ENCODE data around the gene LPA.
"Not testable (repeated sequence)": the region's sequence is repeated elsewhere in the genome, so short reads cannot be mapped to it uniquely, and the experiment has no call there.

LPA gene

DNA sequence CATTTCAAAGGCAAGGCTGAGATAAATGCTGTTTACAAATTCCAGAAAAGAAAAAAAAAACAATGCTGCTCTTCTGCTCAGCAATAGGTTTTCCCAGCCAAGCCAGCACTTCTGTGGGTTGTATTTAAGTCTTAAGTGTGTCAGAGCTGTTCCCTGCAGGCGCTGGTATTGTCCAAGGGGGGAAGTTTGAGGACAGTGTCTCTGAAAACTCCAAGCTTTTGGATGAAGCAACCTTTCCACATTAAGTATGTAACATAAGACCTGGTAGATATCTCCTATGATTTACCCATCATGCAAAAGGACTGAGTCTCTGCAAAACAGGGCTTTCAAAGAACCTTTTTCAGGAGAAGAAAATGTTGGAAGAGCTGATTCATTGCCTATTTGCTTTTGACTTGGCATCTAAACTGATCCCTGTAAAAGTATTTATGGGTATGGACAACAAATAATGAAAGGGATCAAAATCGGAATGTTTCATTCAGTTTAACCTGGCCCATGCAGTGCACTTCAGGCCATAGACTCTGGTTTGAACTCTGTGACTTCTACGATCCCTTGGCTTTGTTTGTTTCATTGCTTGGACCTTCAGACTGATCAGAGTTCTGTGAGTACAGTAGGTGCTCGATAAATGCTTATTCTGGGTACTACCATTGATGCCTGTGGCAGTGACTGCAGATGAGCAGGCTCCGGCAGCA lies 21.8 kb upstream of the LPA start:
- FAIRE-seq (no peak), DNase-seq (ENCODE audit: insufficient read length) (no peak)
- TF ChIP-seq TAF1 (IDR thresholded peaks at IDR 0.05; ENCODE audit: borderline replicate concordance, low read depth, low read length) (no peak), POLR2A (IDR thresholded peaks at IDR 0.05; ENCODE audit: low read depth, low read length) (no peak), POLR2AphosphoS5 (IDR thresholded peaks at IDR 0.05; ENCODE audit: low read depth, low read length) (no peak)

DNA sequence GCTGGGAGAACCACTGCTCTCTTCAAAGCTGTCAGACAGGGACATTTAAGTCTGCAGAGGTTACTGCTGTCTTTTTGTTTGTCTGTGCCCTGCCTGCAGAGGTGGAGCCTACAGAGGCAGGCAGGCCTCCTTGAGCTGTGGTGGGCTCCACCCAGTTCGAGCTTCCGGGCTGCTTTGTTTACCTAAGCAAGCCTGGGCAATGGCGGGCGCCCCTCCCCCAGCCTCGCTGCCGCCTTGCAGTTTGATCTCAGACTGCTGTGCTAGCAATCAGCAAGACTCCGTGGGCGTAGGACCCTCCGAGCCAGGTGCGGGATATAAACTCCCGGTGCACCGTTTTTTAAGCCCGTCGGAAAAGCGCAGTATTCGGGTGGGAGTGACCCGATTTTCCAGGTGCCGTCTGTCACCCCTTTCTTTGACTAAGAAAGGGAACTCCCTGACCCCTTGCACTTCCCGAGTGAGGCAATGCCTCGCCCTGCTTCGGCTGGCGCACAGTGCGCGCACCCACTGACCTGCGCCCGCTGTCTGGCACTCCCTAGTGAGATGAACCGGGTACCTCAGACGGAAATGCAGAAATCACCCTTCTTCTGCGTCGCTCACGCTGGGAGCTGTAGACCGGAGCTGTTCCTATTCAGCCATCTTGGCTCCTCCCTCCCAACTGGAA lies 21.2 kb upstream of the LPA start:
- FAIRE-seq; DNase-seq (ENCODE audit: insufficient read length): not testable (repeated sequence)

DNA sequence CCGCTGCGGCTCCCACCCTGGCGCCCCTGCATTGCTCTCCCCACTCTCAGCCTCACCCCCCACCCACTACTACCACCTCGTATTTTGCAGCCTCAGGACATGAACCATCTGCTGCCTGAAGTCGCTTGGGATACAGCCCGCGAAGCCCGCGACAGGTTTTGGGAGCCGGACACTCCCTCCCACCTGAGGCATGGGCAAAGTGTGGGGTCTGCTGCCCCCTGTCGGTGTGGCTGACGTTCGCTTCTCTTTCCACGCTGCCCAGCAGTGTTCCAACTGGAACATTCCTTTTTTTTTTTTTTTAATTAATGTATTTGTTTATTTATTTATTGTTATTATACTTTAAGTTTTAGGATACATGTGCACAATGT lies 15.3 kb upstream of the LPA start:
- no peak for FAIRE-seq
- no peak for DNase-seq (ENCODE audit: insufficient read length)

DNA sequence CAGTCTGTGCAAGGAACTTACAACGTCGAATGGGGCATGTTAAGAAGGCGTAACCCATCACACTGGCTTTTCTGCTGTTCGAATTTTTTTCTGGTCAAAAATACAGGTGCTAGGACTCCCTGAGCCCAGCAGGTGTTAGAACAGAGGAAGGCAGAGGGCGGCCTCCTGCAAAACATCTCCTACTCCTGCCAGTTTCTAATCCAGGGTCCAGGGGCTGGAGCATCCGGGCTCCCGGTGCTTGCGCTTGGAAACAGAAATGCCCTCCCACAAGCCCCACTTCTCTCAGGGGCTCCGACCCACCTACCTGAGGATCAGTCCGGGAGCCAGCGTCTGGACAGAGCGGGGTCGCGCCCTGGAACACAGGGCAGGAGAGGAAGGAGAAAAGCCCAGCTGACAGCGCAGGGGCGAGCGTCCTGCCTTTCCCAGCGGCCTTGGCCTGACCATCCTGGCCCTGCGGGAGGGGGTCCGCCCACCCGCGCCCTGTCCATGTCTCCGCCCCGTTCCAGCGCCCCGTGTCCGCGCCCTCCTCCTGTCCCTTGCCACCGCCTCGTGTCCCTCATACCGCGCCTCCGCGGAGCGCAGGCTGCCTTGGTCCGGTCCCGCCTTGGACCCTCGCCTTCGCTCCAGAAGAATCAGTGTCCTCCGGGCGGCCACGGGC lies 14.8 kb upstream of the LPA start:
- TF ChIP-seq POLR2AphosphoS5 (IDR thresholded peaks at IDR 0.05; ENCODE audit: low read depth, low read length) = no peak
- TF ChIP-seq TAF1 (IDR thresholded peaks at IDR 0.05; ENCODE audit: borderline replicate concordance, low read depth, low read length) = no peak
- no peak for TF ChIP-seq POLR2A (IDR thresholded peaks at IDR 0.05; ENCODE audit: low read depth, low read length)
- FAIRE-seq = no peak
- DNase-seq (ENCODE audit: insufficient read length) = no peak

More for the DNA sequence above, 15.3 kb upstream of the LPA start:
- TF ChIP-seq POLR2AphosphoS5 (IDR thresholded peaks at IDR 0.05; ENCODE audit: low read depth, low read length) = no peak
- TF ChIP-seq TAF1 (IDR thresholded peaks at IDR 0.05; ENCODE audit: borderline replicate concordance, low read depth, low read length) = no peak
- TF ChIP-seq POLR2A (IDR thresholded peaks at IDR 0.05; ENCODE audit: low read depth, low read length) = no peak

DNA sequence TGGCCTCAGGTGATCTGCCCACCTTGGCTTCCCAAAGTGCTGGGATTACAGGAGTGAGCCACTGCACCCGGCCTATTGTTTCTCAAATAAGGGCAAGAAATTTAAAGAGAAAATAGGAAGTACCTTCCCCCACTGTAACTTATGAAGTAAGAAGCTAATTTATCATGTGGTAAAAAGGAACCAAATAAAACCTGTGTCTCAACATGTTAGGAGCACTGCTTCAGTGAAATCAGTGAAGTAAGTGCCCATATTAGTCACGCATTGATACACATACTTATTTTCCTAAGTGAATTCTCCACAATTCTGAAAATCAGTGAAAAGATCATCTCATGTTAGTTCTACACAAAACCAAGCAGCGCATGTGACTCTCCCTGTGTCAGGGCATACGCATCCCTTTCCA lies 14.2 kb upstream of the LPA start:
- DNase-seq (ENCODE audit: insufficient read length) (no peak), FAIRE-seq (no peak)
- TF ChIP-seq POLR2AphosphoS5 (IDR thresholded peaks at IDR 0.05; ENCODE audit: low read depth, low read length) = no peak
- TF ChIP-seq POLR2A (IDR thresholded peaks at IDR 0.05; ENCODE audit: low read depth, low read length) = no peak
- TF ChIP-seq TAF1 (IDR thresholded peaks at IDR 0.05; ENCODE audit: borderline replicate concordance, low read depth, low read length) = no peak

DNA sequence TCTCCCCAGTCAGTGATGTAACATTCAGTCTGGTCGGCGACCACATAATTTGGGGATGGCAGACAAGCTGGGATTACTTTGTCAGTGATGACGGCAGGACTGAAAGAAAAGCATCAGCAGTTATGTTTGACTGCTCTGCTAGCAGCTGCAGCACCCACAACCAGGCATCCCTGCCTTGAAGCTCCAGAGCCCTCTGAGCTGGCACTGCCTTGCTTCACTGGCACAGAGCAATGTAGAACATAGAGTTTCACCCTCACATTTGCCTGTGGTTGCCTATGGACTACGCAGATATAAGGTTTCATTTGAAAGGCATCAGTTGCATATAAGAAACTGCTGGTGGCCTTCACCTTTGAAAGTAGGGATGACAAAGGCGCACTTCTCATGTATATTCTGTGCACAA lies 12.3 kb upstream of the LPA start:
- not testable (repeated sequence) for DNase-seq (ENCODE audit: insufficient read length); FAIRE-seq

DNA sequence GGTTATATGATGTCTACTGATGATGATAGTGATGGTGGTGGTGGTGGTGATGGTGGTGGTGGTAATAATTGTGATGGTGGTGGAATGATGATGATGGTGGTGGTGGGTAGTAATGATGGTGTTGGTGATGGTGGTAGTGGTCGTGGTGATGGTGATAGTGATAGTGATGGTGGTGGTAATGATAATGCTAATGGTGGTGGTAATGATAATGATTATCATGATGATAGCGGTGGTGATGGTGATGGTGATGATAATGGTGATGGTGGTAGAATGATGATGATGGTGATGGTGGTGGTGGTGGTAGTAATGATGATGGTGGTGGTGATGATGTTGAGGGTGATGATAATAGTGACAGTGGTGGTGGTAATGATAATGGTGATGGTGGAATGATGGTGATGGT lies 4.5 kb upstream of the LPA start:
- DNase-seq (ENCODE audit: insufficient read length) (no peak), FAIRE-seq (no peak)
- TF ChIP-seq TAF1 (IDR thresholded peaks at IDR 0.05; ENCODE audit: borderline replicate concordance, low read depth, low read length) = no peak
- no peak for TF ChIP-seq POLR2A (IDR thresholded peaks at IDR 0.05; ENCODE audit: low read depth, low read length)

DNA sequence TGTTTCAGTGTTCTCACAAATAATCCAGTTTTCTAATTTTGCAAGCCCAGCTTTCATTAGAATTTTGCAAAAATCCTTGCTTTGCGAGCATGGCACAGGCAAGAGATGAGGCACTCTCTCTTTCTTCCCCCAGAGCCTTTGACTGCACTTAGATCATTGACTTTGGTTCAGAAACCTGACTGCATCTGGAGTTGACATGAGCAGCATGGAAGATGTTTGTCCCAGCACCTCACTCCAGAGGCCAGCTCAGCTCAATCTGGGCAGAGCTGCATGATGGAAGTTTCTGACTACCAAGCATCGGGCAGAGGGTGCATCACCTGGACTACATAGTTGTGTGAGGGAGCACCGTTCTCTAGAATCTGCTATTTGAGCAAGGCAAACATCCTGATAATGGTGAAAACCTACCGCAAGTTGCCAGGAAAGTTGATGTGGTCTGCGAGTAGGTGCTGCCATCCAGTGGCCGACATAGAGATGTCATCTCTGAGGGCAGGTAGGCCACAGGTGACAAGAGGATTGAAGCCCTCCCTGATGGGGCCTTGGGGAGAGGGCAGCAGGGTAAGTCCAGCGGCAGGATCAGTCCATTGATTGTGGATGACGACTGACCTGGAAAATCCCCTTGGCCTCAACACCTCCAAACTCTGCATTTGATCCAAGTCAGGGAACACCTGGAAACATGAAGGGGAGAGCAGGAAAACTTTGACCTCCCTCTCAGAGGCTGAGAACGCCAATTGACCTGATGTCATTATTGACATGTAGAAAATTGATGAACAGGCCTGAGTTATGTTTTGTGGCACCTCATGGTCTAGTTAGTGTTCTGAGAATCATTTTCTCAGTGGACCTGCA lies 3.8 kb upstream of the LPA start:
- peak; percentile 78 for FAIRE-seq
- DNase-seq (ENCODE audit: insufficient read length) = no peak
- TF ChIP-seq POLR2A (IDR thresholded peaks at IDR 0.05; ENCODE audit: low read depth, low read length) = no peak
- no peak for TF ChIP-seq TAF1 (IDR thresholded peaks at IDR 0.05; ENCODE audit: borderline replicate concordance, low read depth, low read length)
- no peak for TF ChIP-seq POLR2AphosphoS5 (IDR thresholded peaks at IDR 0.05; ENCODE audit: low read depth, low read length)

DNA sequence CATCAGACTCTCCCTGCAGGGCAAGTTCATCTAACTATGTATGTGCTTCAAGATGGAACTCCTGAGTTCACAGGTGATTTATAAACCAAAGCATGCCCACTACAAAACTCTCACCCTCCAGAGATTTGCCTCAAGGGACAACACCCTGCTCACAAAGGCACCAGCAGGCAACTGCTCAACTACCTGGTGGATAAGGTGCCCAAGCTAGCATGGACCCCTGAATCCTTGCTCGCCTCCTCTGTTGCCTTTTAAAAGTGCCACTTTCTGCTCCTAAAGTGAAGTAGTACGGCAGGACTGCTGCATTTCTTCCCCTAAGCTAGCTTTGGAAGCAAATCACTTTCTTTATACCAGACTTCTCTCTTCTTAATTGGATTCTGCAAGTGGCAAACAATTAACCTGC lies 1.2 kb downstream of the LPA start:
- TF ChIP-seq TAF1 (IDR thresholded peaks at IDR 0.05; ENCODE audit: borderline replicate concordance, low read depth, low read length) (no peak), POLR2A (IDR thresholded peaks at IDR 0.05; ENCODE audit: low read depth, low read length) (no peak), POLR2AphosphoS5 (IDR thresholded peaks at IDR 0.05; ENCODE audit: low read depth, low read length) (no peak)
- FAIRE-seq (no peak), DNase-seq (ENCODE audit: insufficient read length) (no peak)

DNA sequence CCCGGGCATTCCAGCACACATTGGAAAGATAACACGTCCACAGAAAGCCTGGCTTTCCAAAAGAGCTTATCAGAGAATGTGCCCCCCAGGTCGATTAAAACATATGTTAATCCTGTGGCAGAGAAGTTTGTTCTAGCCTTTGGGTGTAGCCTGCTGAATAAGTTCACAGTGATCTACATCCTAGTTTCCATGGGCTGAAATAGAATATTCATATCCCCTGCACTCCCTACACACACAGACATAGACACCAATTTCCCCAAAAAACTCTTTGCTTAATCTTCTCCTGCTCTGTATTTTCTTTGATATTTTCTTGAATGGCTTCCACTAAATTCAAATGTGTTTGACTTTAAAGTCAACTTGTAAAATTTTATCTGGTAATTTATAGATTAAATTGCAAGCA lies 1.6 kb downstream of the LPA start:
- DNase-seq (ENCODE audit: insufficient read length) (no peak), FAIRE-seq (no peak)
- no peak for TF ChIP-seq TAF1 (IDR thresholded peaks at IDR 0.05; ENCODE audit: borderline replicate concordance, low read depth, low read length)

DNA sequence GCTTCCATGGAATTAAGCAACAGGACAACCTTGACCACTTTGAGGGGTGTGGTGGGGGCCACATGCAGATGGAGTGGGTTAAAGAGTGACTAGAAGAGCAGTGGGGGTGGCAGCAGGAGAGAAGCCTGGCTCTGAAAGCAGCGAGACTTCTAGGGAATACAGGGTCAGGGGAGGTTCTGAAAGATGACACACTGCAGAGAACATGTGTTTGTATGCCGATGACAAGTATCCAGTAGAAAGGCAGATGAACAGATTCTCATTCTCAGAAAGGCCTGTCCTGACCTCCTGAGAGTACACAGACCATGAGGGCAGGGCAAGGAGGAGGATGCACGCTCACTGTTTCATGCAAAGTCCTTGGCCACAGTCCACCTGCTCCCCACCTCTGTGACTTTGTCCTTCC lies 2.9 kb downstream of the LPA start:
- no peak for DNase-seq (ENCODE audit: insufficient read length)
- FAIRE-seq = no peak
- TF ChIP-seq POLR2AphosphoS5 (IDR thresholded peaks at IDR 0.05; ENCODE audit: low read depth, low read length) = no peak
- TF ChIP-seq TAF1 (IDR thresholded peaks at IDR 0.05; ENCODE audit: borderline replicate concordance, low read depth, low read length) = no peak
- TF ChIP-seq POLR2A (IDR thresholded peaks at IDR 0.05; ENCODE audit: low read depth, low read length) = no peak

DNA sequence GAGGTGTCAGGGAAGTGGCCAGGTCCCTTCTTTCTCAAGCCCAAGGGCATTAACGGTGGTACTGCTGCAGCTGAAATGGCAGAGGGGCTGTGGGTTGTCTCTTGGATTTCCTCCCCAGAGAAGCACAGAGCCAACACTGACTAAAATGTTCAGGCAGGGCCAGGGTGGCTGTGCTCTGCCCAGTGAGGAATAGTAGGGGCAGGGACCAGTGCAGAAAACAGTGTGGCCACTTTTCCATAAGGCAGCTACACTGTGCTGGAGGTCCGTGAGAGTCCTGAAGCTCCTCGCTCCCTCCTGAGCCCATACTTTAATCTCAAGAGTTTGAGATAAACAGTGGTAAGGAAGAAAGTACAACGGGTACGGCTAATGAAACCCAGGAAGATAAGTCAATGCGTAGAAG lies 4.5 kb downstream of the LPA start:
- TF ChIP-seq POLR2A (IDR thresholded peaks at IDR 0.05; ENCODE audit: low read depth, low read length) = no peak
- TF ChIP-seq TAF1 (IDR thresholded peaks at IDR 0.05; ENCODE audit: borderline replicate concordance, low read depth, low read length) = no peak
- no peak for TF ChIP-seq POLR2AphosphoS5 (IDR thresholded peaks at IDR 0.05; ENCODE audit: low read depth, low read length)
- FAIRE-seq (no peak), DNase-seq (ENCODE audit: insufficient read length) (no peak)

All from GM12892 (cell line).